ENCODE measurements around the gene PCK2. TPM values are rescaled to one million over a fixed set of nuclear protein-coding genes. Genes with fewer than 3 reads are reported as not detected.
A peak's percentile ranks its signal among the peaks of the same experiment; 100 is the strongest.

Gene PCK2
- total RNA-seq, 4 donors from 2014 or later = 9.1 to 20.7 (median 12.5) TPM

GRCh38 chr14:24058260-24058950 is 35.7 kb upstream of the PCK2 start:
- Histone ChIP-seq H3K4me3 (no peak overlapping the region), H3K36me3 (no peaks in the 10 kb centered on the region), H3K9me3 (no peaks in the 10 kb centered on the region), H3K4me1 (peaks cover 0 to 9% (median 4%) of the 10 kb centered on the region in 4 donors), H3K27ac (replicated peaks in 1 of 4) (no peak overlapping the region), H3K27me3 (peaks cover 0 to 16% (median 0%) of the 10 kb centered on the region in 4 donors)
- DNase-seq (ENCODE audit: extremely low spot score) = peak; percentile 96
- 43% methylated on average over 5 of the region's 7 CpGs for WGBS
- intact Hi-C loops (cut with DNase I) = loop anchor here (2.0 kb wide), 2 partner anchors 32 to 50 kb away; no protein-coding TSS in a partner anchor
- TF ChIP-seq POLR2AphosphoS5 (IDR thresholded peaks at IDR 0.05) (peak in 1 of 2 donors; percentile 68), POLR2A (IDR thresholded peaks at IDR 0.05; ENCODE audit: low read depth) (no peak)
- TF ChIP-seq, protein P1, sequence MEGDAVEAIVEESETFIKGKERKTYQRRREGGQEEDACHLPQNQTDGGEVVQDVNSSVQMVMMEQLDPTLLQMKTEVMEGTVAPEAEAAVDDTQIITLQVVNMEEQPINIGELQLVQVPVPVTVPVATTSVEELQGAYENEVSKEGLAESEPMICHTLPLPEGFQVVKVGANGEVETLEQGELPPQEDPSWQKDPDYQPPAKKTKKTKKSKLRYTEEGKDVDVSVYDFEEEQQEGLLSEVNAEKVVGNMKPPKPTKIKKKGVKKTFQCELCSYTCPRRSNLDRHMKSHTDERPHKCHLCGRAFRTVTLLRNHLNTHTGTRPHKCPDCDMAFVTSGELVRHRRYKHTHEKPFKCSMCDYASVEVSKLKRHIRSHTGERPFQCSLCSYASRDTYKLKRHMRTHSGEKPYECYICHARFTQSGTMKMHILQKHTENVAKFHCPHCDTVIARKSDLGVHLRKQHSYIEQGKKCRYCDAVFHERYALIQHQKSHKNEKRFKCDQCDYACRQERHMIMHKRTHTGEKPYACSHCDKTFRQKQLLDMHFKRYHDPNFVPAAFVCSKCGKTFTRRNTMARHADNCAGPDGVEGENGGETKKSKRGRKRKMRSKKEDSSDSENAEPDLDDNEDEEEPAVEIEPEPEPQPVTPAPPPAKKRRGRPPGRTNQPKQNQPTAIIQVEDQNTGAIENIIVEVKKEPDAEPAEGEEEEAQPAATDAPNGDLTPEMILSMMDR (IDR thresholded peaks at IDR 0.05) = peak; percentile 88 to 93 (median 91)

DNA sequence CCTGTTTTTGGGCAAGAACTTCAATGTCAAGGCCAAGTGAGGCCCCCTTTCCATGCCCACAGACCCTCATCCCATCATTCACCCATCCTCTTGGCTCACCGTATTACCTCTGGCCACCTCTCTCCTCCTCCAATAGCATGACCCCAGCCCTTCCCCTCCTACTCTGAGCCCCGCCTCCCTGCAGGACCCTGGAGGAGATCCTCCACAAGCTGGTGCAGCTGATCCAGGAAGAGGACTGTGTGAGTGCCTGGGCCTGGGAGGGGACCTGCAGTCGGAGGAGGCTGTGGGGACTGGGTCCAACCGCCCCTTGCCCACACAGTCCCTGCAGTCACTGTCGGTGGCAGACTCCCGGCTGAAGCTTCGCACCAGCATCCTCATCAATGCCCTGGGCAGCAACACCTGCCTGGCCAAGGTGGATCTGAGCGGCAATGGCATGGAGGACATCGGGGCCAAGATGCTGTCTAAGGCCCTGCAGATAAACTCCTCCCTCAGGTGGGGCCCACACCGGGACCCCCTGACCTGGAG is 35.1 kb upstream of the PCK2 start:
- intact Hi-C loops (cut with DNase I) = loop anchor here (2.0 kb wide), 2 partner anchors 32 to 50 kb away; no protein-coding TSS in a partner anchor
- Histone ChIP-seq H3K36me3 (no peaks in the 10 kb centered on the region), H3K4me1 (peaks cover 0 to 9% (median 4%) of the 10 kb centered on the region in 4 donors), H3K27ac (replicated peaks in 1 of 4) (no peak overlapping the region), H3K27me3 (peaks cover 0 to 16% (median 0%) of the 10 kb centered on the region in 4 donors), H3K4me3 (no peak overlapping the region), H3K9me3 (no peaks in the 10 kb centered on the region)
- DNase-seq (ENCODE audit: extremely low spot score) = no peak
- 90% methylated on average over 10 of the region's 10 CpGs for WGBS
- TF ChIP-seq EP300 (IDR thresholded peaks at IDR 0.05) (no peak), POLR2A (IDR thresholded peaks at IDR 0.05; ENCODE audit: low read depth) (no peak), POLR2AphosphoS5 (IDR thresholded peaks at IDR 0.05) (no peak)
- TF ChIP-seq, protein P1 (IDR thresholded peaks at IDR 0.05) = no peak

GRCh38 chr14:24059841-24060388 is 34.2 kb upstream of the PCK2 start:
- Histone ChIP-seq H3K4me1 (peaks cover 0 to 9% (median 4%) of the 10 kb centered on the region in 4 donors), H3K4me3 (no peak overlapping the region), H3K9me3 (no peaks in the 10 kb centered on the region), H3K27me3 (peaks cover 0 to 13% (median 0%) of the 10 kb centered on the region in 4 donors), H3K27ac (replicated peaks in 1 of 4) (no peak overlapping the region), H3K36me3 (no peaks in the 10 kb centered on the region)
- no peak for DNase-seq (ENCODE audit: extremely low spot score)
- 79% methylated on average over 15 of the region's 16 CpGs for WGBS
- intact Hi-C loops (cut with DNase I) = loop anchor here (2.0 kb wide), 2 partner anchors 31 to 49 kb away; no protein-coding TSS in a partner anchor
- TF ChIP-seq, protein P1 (IDR thresholded peaks at IDR 0.05) = no peak
- TF ChIP-seq POLR2AphosphoS5 (IDR thresholded peaks at IDR 0.05) = no peak
- TF ChIP-seq POLR2A (IDR thresholded peaks at IDR 0.05; ENCODE audit: low read depth) = no peak
- TF ChIP-seq EP300 (IDR thresholded peaks at IDR 0.05) = no peak

DNA sequence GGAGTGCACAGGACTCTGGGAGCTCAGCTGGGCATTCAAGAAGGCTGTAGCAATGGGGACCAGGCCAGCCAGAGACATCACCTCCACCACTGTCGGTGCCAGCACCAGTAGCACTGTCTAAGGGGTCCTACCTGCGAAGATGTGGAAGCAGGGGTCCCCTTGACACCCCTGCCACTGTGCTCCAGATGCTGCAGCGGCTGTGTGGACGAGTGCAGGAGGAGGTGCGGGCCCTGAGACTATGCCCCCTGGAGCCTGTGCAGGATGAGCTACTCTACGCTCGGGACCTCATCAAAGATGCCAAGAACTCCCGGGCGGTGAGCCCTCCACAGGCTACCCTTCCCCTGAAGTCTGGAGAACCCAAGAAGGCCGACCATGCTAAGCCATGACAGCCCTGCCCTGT is 33.7 kb upstream of the PCK2 start:
- TF ChIP-seq EP300 (IDR thresholded peaks at IDR 0.05) (no peak), POLR2A (IDR thresholded peaks at IDR 0.05; ENCODE audit: low read depth) (no peak), POLR2AphosphoS5 (IDR thresholded peaks at IDR 0.05) (no peak)
- TF ChIP-seq, protein P1 (IDR thresholded peaks at IDR 0.05) = no peak
- intact Hi-C loops (cut with DNase I) = no loop called here
- Histone ChIP-seq H3K4me1 (peaks cover 0 to 9% (median 4%) of the 10 kb centered on the region in 4 donors), H3K9me3 (no peaks in the 10 kb centered on the region), H3K27me3 (peaks cover 0 to 12% (median 0%) of the 10 kb centered on the region in 4 donors), H3K4me3 (no peak overlapping the region), H3K36me3 (no peaks in the 10 kb centered on the region), H3K27ac (replicated peaks in 1 of 4) (no peak overlapping the region)
- DNase-seq (ENCODE audit: extremely low spot score) = no peak
- WGBS = 89% methylated on average over 8 of the region's 10 CpGs
